Osteoblast (primary cell): ENCODE data around the gene USH2A. TPM values are rescaled to one million over a fixed set of nuclear protein-coding genes. Genes with fewer than 3 reads are reported as not detected.
A peak's percentile ranks its signal among the peaks of the same experiment; 100 is the strongest.

ENCODE experiments used
- DNase-seq: peaks from one replicate; pipeline ENCODE4 v3.0.0; 2011; ENCODE audit warnings: low spot score, mixed read lengths; ENCODE audit not compliant: insufficient read length; ENCODE audit errors: missing footprints
- H2AFZ ChIP-seq: 2 replicates; pipeline ENCODE4 v1.6.0; 2011; ENCODE audit warnings: mild to moderate bottlenecking, low read length
- H3K27ac ChIP-seq: 2 replicates; pipeline ENCODE4 v1.5.1; 2011; ENCODE audit warnings: mild to moderate bottlenecking, low read depth, low read length, moderate library complexity
- H3K27me3 ChIP-seq: 2 replicates; pipeline ENCODE4 v1.6.0; 2012; ENCODE audit warnings: mild to moderate bottlenecking, control low read depth, inconsistent platforms, low read length, moderate library complexity; ENCODE audit not compliant: insufficient read depth
- H3K36me3 ChIP-seq: 2 replicates; pipeline ENCODE4 v1.5.1; 2011; ENCODE audit warnings: mild to moderate bottlenecking, low read length, control low read depth, moderate library complexity; ENCODE audit not compliant: insufficient read depth
- H3K4me1 ChIP-seq: 2 replicates; pipeline ENCODE4 v1.5.1; 2011; ENCODE audit warnings: mild to moderate bottlenecking, low read length, control low read depth, moderate library complexity; ENCODE audit not compliant: insufficient read depth
- H3K4me2 ChIP-seq: 2 replicates; pipeline ENCODE4 v1.6.0; 2011; ENCODE audit warnings: mild to moderate bottlenecking, low read length; ENCODE audit not compliant: insufficient read depth
- H3K4me3 ChIP-seq: fragments of 200-600 bp; sonication (generic); 3 replicates; pipeline ENCODE4 v1.5.1; 2012; ENCODE audit warnings: mild to moderate bottlenecking, low read length, inconsistent platforms; ENCODE audit not compliant: insufficient read depth
- H3K79me2 ChIP-seq: 2 replicates; pipeline ENCODE4 v1.6.0; 2012; ENCODE audit warnings: mild to moderate bottlenecking, low read length, control low read depth, inconsistent platforms; ENCODE audit not compliant: insufficient read depth
- H3K9me3 ChIP-seq: 2 replicates; pipeline ENCODE4 v1.5.1; 2011; ENCODE audit warnings: low read depth, low read length, control low read depth
- H4K20me1 ChIP-seq: 2 replicates; pipeline ENCODE4 v1.6.0; 2012; ENCODE audit warnings: mild to moderate bottlenecking, low read length, control low read depth; ENCODE audit not compliant: insufficient read depth
- total RNA-seq: library from RNA; depleted of rRNA; stranded (reverse); fragments of >200 nt; gene quantifications from 2 replicates; pipeline ENCODE4 v1.2.3, GENCODE V29; 2012
- TF ChIP-seq, protein P1 (sequence below): IDR thresholded peaks from 2 replicates; pipeline ENCODE4 v1.5.1; 2011; ENCODE audit warnings: mild to moderate bottlenecking, low read depth, low read length, moderate library complexity; ENCODE audit errors: extremely low read depth

The USH2A gene
- total RNA-seq, 1 donor: under 0.01 TPM

GRCh38 chr1:216462066-216462775 is 39.0 kb upstream of the USH2A start:
- H3K27ac ChIP-seq: no peak overlapping the region
- no peaks in the 10 kb centered on the region for H3K27me3 ChIP-seq
- no peaks in the 10 kb centered on the region for H3K79me2 ChIP-seq
- H2AFZ ChIP-seq: no peak overlapping the region
- H3K4me2 ChIP-seq: no peak overlapping the region
- TF ChIP-seq, protein P1, sequence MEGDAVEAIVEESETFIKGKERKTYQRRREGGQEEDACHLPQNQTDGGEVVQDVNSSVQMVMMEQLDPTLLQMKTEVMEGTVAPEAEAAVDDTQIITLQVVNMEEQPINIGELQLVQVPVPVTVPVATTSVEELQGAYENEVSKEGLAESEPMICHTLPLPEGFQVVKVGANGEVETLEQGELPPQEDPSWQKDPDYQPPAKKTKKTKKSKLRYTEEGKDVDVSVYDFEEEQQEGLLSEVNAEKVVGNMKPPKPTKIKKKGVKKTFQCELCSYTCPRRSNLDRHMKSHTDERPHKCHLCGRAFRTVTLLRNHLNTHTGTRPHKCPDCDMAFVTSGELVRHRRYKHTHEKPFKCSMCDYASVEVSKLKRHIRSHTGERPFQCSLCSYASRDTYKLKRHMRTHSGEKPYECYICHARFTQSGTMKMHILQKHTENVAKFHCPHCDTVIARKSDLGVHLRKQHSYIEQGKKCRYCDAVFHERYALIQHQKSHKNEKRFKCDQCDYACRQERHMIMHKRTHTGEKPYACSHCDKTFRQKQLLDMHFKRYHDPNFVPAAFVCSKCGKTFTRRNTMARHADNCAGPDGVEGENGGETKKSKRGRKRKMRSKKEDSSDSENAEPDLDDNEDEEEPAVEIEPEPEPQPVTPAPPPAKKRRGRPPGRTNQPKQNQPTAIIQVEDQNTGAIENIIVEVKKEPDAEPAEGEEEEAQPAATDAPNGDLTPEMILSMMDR: no peak
- H3K36me3 ChIP-seq: no peaks in the 10 kb centered on the region
- no peak overlapping the region for H3K4me3 ChIP-seq
- DNase-seq: no peak
- H4K20me1 ChIP-seq: no peaks in the 10 kb centered on the region
- H3K9me3 ChIP-seq: no peaks in the 10 kb centered on the region
- H3K4me1 ChIP-seq: peaks cover 9% of the 10 kb centered on the region

- H3K4me1 ChIP-seq: peaks cover 11% of the 10 kb centered on the region
- H3K4me2 ChIP-seq: no peak overlapping the region
- TF ChIP-seq, protein P1: no peak
- H3K36me3 ChIP-seq: no peaks in the 10 kb centered on the region
- H3K9me3 ChIP-seq: no peaks in the 10 kb centered on the region
- H3K27me3 ChIP-seq: no peaks in the 10 kb centered on the region
- H3K4me3 ChIP-seq: no peak overlapping the region
- no peaks in the 10 kb centered on the region for H3K79me2 ChIP-seq
- H2AFZ ChIP-seq: no peak overlapping the region
- DNase-seq: no peak
- H4K20me1 ChIP-seq: no peaks in the 10 kb centered on the region
- no peak overlapping the region for H3K27ac ChIP-seq
These were observed 38.2 kb upstream of the USH2A start for GRCh38 chr1:216461466-216461865.

DNA sequence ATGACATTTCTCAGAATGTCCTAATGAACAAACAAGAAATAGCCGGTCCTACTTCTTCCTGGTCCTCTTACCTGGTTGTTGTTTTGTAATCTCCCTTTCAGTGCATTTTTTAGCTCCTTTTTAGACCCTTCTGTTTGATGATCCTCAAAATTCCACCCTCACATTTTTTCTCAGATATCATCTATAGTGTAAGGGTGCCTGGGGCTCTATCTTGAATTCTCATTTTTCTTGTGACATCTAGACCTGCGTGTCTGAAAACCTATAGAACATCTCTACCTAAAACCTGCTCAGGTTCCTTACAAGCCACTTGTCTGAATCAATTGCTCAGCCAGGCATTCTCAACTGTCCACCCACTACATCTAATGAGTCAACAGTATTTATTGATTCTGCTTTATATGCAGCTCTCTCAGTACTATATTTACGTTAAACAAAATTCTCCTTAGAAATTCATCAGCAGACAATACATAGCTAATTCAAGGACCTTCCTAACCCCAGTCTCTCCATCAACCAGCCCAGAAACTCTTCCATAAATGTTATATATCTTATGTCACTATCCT is 36.5 kb upstream of the USH2A start:
- Histone ChIP-seq H3K36me3 (no peaks in the 10 kb centered on the region), H3K27ac (no peak overlapping the region), H3K9me3 (no peaks in the 10 kb centered on the region), H3K4me1 (peaks cover 12% of the 10 kb centered on the region), H3K27me3 (no peaks in the 10 kb centered on the region), H3K4me3 (no peak overlapping the region), H2AFZ (no peak overlapping the region), H4K20me1 (no peaks in the 10 kb centered on the region), H3K79me2 (no peaks in the 10 kb centered on the region), H3K4me2 (no peak overlapping the region)
- peak; percentile 46 for DNase-seq
- TF ChIP-seq, protein P1: no peak

DNA sequence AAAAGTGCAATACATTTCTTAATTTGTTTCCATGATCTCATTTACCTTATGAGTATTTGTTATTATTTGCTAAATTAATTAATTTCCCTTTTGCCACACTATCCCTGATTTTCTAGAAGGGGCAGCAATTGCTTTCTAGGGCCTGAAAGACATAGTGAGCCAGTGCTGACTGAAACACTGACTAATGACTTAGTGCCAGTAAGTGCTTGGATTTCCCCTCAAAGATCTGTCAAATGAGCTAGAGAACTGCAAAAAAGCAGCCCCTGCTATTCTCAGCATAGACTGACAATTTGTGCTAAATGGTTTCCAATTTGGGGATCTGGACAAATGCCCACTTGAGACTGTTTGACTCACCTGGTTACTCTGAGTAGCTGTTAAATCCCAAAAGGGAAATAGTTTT is 35.6 kb upstream of the USH2A start:
- Histone ChIP-seq H3K9me3 (no peaks in the 10 kb centered on the region), H3K27me3 (no peaks in the 10 kb centered on the region), H3K4me1 (peaks cover 12% of the 10 kb centered on the region), H3K79me2 (no peaks in the 10 kb centered on the region), H3K4me2 (no peak overlapping the region), H2AFZ (no peak overlapping the region), H3K36me3 (no peaks in the 10 kb centered on the region), H3K4me3 (no peak overlapping the region), H4K20me1 (no peaks in the 10 kb centered on the region), H3K27ac (no peak overlapping the region)
- no peak for DNase-seq
- TF ChIP-seq, protein P1: no peak
